Prostate gland (tissue), 2 donors: Measurements from ENCODE around the gene ESR2.

Source experiments
- CTCF ChIP-seq, 4 experiments: fragments of 200-600 bp in 2 of 4; fragments of 450-650 bp in 2 of 4; sonication (generic) in 2 of 4; IDR thresholded peaks; 1 replicate in 3 of 4; 2 replicates in 1 of 4; pipeline ENCODE4 v1.5.1; 2016 to 2019; ENCODE audit warnings: antibody characterized with exemption in 4 of 4, mild to moderate bottlenecking in 2 of 4, moderate library complexity in 2 of 4
- POLR2A ChIP-seq: fragments of 450-650 bp; IDR thresholded peaks from one replicate; pipeline ENCODE4 v1.6.1; 2016; ENCODE audit warnings: antibody characterized with exemption, mild to moderate bottlenecking

DNA sequence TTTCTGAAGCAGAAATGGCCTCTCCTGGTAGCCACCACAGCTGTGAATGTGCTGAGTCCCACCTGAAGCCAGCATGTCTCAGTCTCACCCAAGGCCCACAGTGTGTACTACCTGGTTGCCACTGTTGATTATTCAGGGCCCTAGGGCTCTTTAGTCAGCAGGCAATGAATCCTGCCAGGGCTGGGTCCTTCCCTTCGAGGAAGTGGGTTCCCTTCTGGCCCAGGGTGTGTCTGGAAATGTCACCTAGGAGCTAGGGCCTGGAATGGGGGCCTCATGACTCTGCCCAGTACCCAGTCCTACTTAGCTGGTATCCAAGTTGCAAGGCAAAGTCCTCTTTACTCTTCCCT is 234.0 kb downstream of the ESR2 start:
- TF ChIP-seq CTCF (IDR thresholded peaks at IDR 0.05) (no peak), POLR2A (no peak)
